ENCODE data around the gene SUPT7L.

Gene SUPT7L

DNA sequence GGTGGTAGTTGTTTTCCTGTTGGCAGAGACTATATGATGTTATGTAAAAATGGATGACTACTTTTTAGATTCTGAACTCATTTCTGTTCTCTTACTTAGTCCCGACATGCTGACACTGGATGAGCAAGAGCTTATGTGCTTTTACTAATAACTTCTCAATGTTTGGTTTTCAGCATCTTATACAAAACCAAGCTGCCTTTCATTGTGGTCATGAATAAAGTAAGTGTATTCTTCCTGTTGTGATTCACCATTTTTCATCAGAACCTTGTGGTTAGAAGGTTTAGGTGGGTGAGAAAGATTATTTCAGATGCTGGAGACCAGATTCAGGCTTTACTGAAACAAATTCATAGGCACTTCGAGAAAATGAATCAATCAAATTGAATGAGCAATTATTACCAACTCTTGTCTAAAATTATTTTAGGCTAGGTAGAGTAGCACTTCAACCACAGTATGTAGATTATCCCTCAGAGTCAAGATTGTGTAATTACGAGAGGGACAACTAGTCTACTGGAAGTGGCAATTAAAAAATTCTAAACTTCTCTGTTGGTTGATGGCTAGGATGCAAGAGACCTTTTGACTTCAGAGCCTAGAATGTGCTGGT lies 25.3 kb downstream of the SUPT7L start:
- POLR2A ChIA-PET = interaction anchor here (0.6 kb wide), 1 partner anchor 1256 kb away, joined by 6 read pairs; the partner anchor contains the start of gene WDR43
- TF ChIP-seq ZNF658 (tag by site-specific recombination; IDR thresholded peaks at IDR 0.05) = no peak
- TF ChIP-seq IKZF3 (tag by site-specific recombination; IDR thresholded peaks at IDR 0.05) = no peak
- TF ChIP-seq, protein P1, sequence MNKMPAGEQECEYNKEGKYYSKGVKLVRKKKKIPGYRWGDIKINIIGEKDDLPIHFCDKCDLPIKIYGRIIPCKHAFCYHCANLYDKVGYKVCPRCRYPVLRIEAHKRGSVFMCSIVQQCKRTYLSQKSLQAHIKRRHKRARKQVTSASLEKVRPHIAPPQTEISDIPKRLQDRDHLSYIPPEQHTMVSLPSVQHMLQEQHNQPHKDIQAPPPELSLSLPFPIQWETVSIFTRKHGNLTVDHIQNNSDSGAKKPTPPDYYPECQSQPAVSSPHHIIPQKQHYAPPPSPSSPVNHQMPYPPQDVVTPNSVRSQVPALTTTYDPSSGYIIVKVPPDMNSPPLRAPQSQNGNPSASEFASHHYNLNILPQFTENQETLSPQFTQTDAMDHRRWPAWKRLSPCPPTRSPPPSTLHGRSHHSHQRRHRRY (tag by site-specific recombination; IDR thresholded peaks at IDR 0.05) = no peak
- TF ChIP-seq ZBTB7A (tag by site-specific recombination; IDR thresholded peaks at IDR 0.05; ENCODE audit: low read depth) = no peak
- TF ChIP-seq, protein P2, sequence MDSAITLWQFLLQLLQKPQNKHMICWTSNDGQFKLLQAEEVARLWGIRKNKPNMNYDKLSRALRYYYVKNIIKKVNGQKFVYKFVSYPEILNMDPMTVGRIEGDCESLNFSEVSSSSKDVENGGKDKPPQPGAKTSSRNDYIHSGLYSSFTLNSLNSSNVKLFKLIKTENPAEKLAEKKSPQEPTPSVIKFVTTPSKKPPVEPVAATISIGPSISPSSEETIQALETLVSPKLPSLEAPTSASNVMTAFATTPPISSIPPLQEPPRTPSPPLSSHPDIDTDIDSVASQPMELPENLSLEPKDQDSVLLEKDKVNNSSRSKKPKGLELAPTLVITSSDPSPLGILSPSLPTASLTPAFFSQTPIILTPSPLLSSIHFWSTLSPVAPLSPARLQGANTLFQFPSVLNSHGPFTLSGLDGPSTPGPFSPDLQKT (IDR thresholded peaks at IDR 0.05; ENCODE audit: borderline replicate concordance, low read depth, low read length) = no peak
- no peak for TF ChIP-seq ZNF785 (tag by site-specific recombination; IDR thresholded peaks at IDR 0.05)
- no peak for TF ChIP-seq ZNF274 (IDR thresholded peaks at IDR 0.05; ENCODE audit: low read length)
- TF ChIP-seq ZNF274 (tag by site-specific recombination; IDR thresholded peaks at IDR 0.05; ENCODE audit: borderline replicate concordance) = no peak
- TF ChIP-seq KLF1 (tag by site-specific recombination; IDR thresholded peaks at IDR 0.05) = no peak
- TF ChIP-seq ZNF629 (tag by site-specific recombination; IDR thresholded peaks at IDR 0.05) = no peak
- no peak for TF ChIP-seq KLF10 (tag by site-specific recombination; IDR thresholded peaks at IDR 0.05)
- Histone ChIP-seq H3K27ac (ENCODE audit: extremely low read depth, low read depth, low read length) (no peak overlapping the region), H3K9me3 (ENCODE audit: control insufficient read depth, insufficient read depth, low read depth, low read length) (no peaks in the 10 kb centered on the region), H3K4me3 (ENCODE audit: low read depth, low read length) (no peak overlapping the region), H3K4me1 (ENCODE audit: control insufficient read depth, insufficient read depth, low read length) (peaks cover 4% of the 10 kb centered on the region; the same call in 1 of the 2 replicates), H3K36me3 (ENCODE audit: control insufficient read depth in 2 of 2, insufficient read depth in 1 of 2, low read length in 2 of 2) (peaks cover 66 to 81% of the 10 kb centered on the region in 2 experiments)
- CTCF ChIA-PET = no interaction called here

DNA sequence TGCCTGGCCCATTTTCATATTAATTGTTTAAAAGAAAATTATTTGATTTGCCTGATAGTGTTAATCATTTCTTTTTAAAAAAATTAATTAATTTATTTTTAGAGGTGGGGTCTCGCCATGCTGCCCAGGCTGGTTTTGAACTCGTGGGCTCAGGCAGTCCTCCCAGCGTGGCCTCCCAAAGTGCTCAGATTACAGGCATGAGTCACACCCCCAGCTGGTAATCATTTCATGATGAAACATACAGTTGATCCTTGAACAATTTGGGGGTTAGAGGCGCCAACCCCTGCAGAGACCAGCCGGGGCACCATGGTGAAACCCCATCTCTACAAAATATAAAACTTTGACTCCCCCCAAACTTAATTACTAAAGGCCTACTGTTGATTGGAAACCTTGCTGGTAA lies 26.6 kb downstream of the SUPT7L start:
- CTCF ChIA-PET = interaction anchor here (1.5 kb wide), 1 partner anchor 47 kb away, joined by 4 read pairs; no protein-coding TSS in a partner anchor
- Histone ChIP-seq H3K4me3 (ENCODE audit: low read depth, low read length) (no peak overlapping the region), H3K27ac (ENCODE audit: extremely low read depth, low read depth, low read length) (no peak overlapping the region), H3K4me1 (ENCODE audit: control insufficient read depth, insufficient read depth, low read length) (peaks cover 4% of the 10 kb centered on the region; the same call in 1 of the 2 replicates), H3K36me3 (ENCODE audit: control insufficient read depth in 2 of 2, insufficient read depth in 1 of 2, low read length in 2 of 2) (peaks cover 73 to 83% of the 10 kb centered on the region in 2 experiments), H3K9me3 (ENCODE audit: control insufficient read depth, insufficient read depth, low read depth, low read length) (no peaks in the 10 kb centered on the region)
- POLR2A ChIA-PET = no interaction called here
- TF ChIP-seq, protein P3, sequence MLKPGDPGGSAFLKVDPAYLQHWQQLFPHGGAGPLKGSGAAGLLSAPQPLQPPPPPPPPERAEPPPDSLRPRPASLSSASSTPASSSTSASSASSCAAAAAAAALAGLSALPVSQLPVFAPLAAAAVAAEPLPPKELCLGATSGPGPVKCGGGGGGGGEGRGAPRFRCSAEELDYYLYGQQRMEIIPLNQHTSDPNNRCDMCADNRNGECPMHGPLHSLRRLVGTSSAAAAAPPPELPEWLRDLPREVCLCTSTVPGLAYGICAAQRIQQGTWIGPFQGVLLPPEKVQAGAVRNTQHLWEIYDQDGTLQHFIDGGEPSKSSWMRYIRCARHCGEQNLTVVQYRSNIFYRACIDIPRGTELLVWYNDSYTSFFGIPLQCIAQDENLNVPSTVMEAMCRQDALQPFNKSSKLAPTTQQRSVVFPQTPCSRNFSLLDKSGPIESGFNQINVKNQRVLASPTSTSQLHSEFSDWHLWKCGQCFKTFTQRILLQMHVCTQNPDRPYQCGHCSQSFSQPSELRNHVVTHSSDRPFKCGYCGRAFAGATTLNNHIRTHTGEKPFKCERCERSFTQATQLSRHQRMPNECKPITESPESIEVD (tag by site-specific recombination; IDR thresholded peaks at IDR 0.05) = no peak
- TF ChIP-seq ZNF777 (tag by site-specific recombination; IDR thresholded peaks at IDR 0.05; ENCODE audit: borderline replicate concordance) (no peak), IKZF3 (tag by site-specific recombination; IDR thresholded peaks at IDR 0.05) (no peak), ZNF768 (tag by site-specific recombination; IDR thresholded peaks at IDR 0.05) (no peak), ZNF585B (tag by site-specific recombination; IDR thresholded peaks at IDR 0.05) (no peak), ZNF214 (tag by site-specific recombination; IDR thresholded peaks at IDR 0.05; ENCODE audit: borderline replicate concordance) (no peak), ZNF121 (tag by site-specific recombination; IDR thresholded peaks at IDR 0.05) (no peak), ZNF324 (tag by site-specific recombination; IDR thresholded peaks at IDR 0.05) (no peak), ZBTB21 (tag by site-specific recombination; IDR thresholded peaks at IDR 0.05) (no peak), ZNF660 (tag by site-specific recombination; IDR thresholded peaks at IDR 0.05) (0 out of 2 replicates have a peak, but pooled peaks have one; percentile 20), ZNF521 (tag by site-specific recombination; IDR thresholded peaks at IDR 0.05) (no peak), GLIS1 (tag by site-specific recombination; IDR thresholded peaks at IDR 0.05) (peak; percentile 49; the same call in 1 of the 2 replicates), GLIS2 (tag by site-specific recombination; IDR thresholded peaks at IDR 0.05) (no peak), KLF10 (tag by site-specific recombination; IDR thresholded peaks at IDR 0.05) (no peak)

Measured in HEK293 (cell line).